ENCODE results near the gene TPSG1.
"Not testable (repeated sequence)": the region's sequence is repeated elsewhere in the genome, so short reads cannot be mapped to it uniquely, and the experiment has no call there.

TPSG1 gene

GRCh38 chr16:1193143-1193824 is 31.8 kb downstream of the TPSG1 start:
- H3K9me3 ChIP-seq (ENCODE audit: control insufficient read depth, low read length) = no peaks in the 10 kb centered on the region
- WGBS, 2 experiments (ENCODE audit: insufficient coverage in 2 of 2) = 82 to 84% methylated on average over 26 to 30 of the region's 30 CpGs
- H3K4me3 ChIP-seq (ENCODE audit: extremely low read depth, insufficient read depth, low read length, poor library complexity, severe bottlenecking) = no peak overlapping the region
- peaks cover 4% of the 10 kb centered on the region for H3K4me1 ChIP-seq (ENCODE audit: control insufficient read depth, insufficient read depth, low read length, poor library complexity, severe bottlenecking)
- H3K36me3 ChIP-seq (ENCODE audit: control insufficient read depth, insufficient read depth, low read length) = no peaks in the 10 kb centered on the region
- no peak overlapping the region for H3K27ac ChIP-seq (ENCODE audit: low read depth, low read length, severe bottlenecking)

GRCh38 chr16:1192384-1193073 is 32.5 kb downstream of the TPSG1 start:
- H3K36me3 ChIP-seq (ENCODE audit: control insufficient read depth, insufficient read depth, low read length) = no peaks in the 10 kb centered on the region
- H3K9me3 ChIP-seq (ENCODE audit: control insufficient read depth, low read length) = no peaks in the 10 kb centered on the region
- no peak overlapping the region for H3K27ac ChIP-seq (ENCODE audit: low read depth, low read length, severe bottlenecking)
- WGBS, 2 experiments (ENCODE audit: insufficient coverage in 2 of 2) = 83 to 88% methylated on average over 4 to 5 of the region's 9 CpGs
- H3K4me3 ChIP-seq (ENCODE audit: extremely low read depth, insufficient read depth, low read length, poor library complexity, severe bottlenecking) = no peak overlapping the region
- peaks cover 4% of the 10 kb centered on the region for H3K4me1 ChIP-seq (ENCODE audit: control insufficient read depth, insufficient read depth, low read length, poor library complexity, severe bottlenecking)

- not testable (repeated sequence) for H3K4me1 ChIP-seq (ENCODE audit: control insufficient read depth, insufficient read depth, low read length, poor library complexity, severe bottlenecking); H3K36me3 ChIP-seq (ENCODE audit: control insufficient read depth, insufficient read depth, low read length); H3K9me3 ChIP-seq (ENCODE audit: control insufficient read depth, low read length); H3K27ac ChIP-seq (ENCODE audit: low read depth, low read length, severe bottlenecking); H3K4me3 ChIP-seq (ENCODE audit: extremely low read depth, insufficient read depth, low read length, poor library complexity, severe bottlenecking)
- WGBS, 2 experiments (ENCODE audit: insufficient coverage in 2 of 2) = 88 to 94% methylated on average over 10 to 11 of the region's 11 CpGs
Measured at GRCh38 chr16:1190789-1191188, 34.3 kb downstream of the TPSG1 start.

- Histone ChIP-seq H3K4me3 (ENCODE audit: extremely low read depth, insufficient read depth, low read length, poor library complexity, severe bottlenecking) (no peak overlapping the region), H3K4me1 (ENCODE audit: control insufficient read depth, insufficient read depth, low read length, poor library complexity, severe bottlenecking) (peaks cover 4% of the 10 kb centered on the region), H3K9me3 (ENCODE audit: control insufficient read depth, low read length) (no peaks in the 10 kb centered on the region), H3K27ac (ENCODE audit: low read depth, low read length, severe bottlenecking) (no peak overlapping the region), H3K36me3 (ENCODE audit: control insufficient read depth, insufficient read depth, low read length) (no peaks in the 10 kb centered on the region)
- 86 to 95% methylated on average over 2 of the region's 7 CpGs for WGBS, 2 experiments (ENCODE audit: insufficient coverage in 2 of 2)
Measured at GRCh38 chr16:1189455-1189854, 35.6 kb downstream of the TPSG1 start.

GRCh38 chr16:1188432-1189189 is 36.5 kb downstream of the TPSG1 start:
- no peak overlapping the region for H3K27ac ChIP-seq (ENCODE audit: low read depth, low read length, severe bottlenecking)
- peaks cover 4% of the 10 kb centered on the region for H3K4me1 ChIP-seq (ENCODE audit: control insufficient read depth, insufficient read depth, low read length, poor library complexity, severe bottlenecking)
- H3K36me3 ChIP-seq (ENCODE audit: control insufficient read depth, insufficient read depth, low read length) = no peaks in the 10 kb centered on the region
- H3K9me3 ChIP-seq (ENCODE audit: control insufficient read depth, low read length) = no peaks in the 10 kb centered on the region
- no peak overlapping the region for H3K4me3 ChIP-seq (ENCODE audit: extremely low read depth, insufficient read depth, low read length, poor library complexity, severe bottlenecking)
- 49 to 54% methylated on average over 24 to 26 of the region's 32 CpGs for WGBS, 2 experiments (ENCODE audit: insufficient coverage in 2 of 2)

- peaks cover 11% of the 10 kb centered on the region for H3K4me1 ChIP-seq (ENCODE audit: control insufficient read depth, insufficient read depth, low read length, poor library complexity, severe bottlenecking)
- WGBS, 2 experiments (ENCODE audit: insufficient coverage in 2 of 2) = 93% methylated on average over 9 to 55 of the region's 86 CpGs
- H3K27ac ChIP-seq (ENCODE audit: low read depth, low read length, severe bottlenecking) = not testable (repeated sequence)
Measured at GRCh38 chr16:1185460-1186207, 39.4 kb downstream of the TPSG1 start.

GRCh38 chr16:1184980-1185379 is 40.1 kb downstream of the TPSG1 start:
- Histone ChIP-seq H3K36me3 (ENCODE audit: control insufficient read depth, insufficient read depth, low read length) (no peaks in the 10 kb centered on the region), H3K4me1 (ENCODE audit: control insufficient read depth, insufficient read depth, low read length, poor library complexity, severe bottlenecking) (peaks cover 11% of the 10 kb centered on the region), H3K4me3 (ENCODE audit: extremely low read depth, insufficient read depth, low read length, poor library complexity, severe bottlenecking) (no peak overlapping the region), H3K9me3 (ENCODE audit: control insufficient read depth, low read length) (no peaks in the 10 kb centered on the region), H3K27ac (ENCODE audit: low read depth, low read length, severe bottlenecking) (no peak overlapping the region)
- WGBS, 2 experiments (ENCODE audit: insufficient coverage in 2 of 2) = 96 to 98% methylated on average over 18 of the region's 18 CpGs

More at GRCh38 chr16:1185460-1186207, 39.4 kb downstream of the TPSG1 start:
- H3K4me3 ChIP-seq (ENCODE audit: extremely low read depth, insufficient read depth, low read length, poor library complexity, severe bottlenecking); H3K36me3 ChIP-seq (ENCODE audit: control insufficient read depth, insufficient read depth, low read length); H3K9me3 ChIP-seq (ENCODE audit: control insufficient read depth, low read length): not testable (repeated sequence)

DNA sequence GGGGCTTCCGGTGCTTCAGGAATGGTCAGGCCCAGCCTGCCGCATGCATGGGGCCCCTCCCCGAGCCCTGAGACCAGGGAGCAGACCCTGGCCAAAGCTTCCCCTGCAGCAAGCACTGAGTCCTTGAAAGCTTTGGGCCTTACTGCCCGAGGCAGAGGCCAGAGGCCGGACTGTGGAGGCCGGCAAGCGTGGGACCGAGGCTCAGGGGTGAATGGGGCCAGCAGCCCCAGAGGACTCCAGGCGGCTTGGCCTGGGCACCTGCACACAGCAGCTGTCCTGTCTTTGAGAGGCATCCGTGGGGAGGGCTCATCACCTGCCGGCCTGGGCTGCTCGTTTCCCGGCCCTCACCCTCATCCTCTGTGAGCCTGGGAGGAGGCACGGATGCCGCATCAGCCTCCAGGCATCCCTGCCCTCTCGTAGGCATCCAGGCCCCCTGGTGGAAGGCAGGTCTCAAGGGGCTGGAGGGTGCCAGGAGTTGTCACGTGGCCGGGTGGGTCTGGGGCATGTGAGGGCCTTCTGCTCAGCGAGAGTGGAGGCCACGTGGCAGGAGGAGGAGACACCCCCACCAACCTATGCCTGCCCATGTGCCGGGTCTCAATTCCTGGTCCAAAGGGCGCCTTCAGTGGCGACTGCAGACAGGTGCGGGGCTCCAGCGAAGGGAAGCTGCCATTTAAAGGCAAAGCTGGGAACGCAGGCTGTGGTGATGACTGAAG is 40.8 kb downstream of the TPSG1 start:
- H3K36me3 ChIP-seq (ENCODE audit: control insufficient read depth, insufficient read depth, low read length) = no peaks in the 10 kb centered on the region
- no peak overlapping the region for H3K4me3 ChIP-seq (ENCODE audit: extremely low read depth, insufficient read depth, low read length, poor library complexity, severe bottlenecking)
- WGBS, 2 experiments (ENCODE audit: insufficient coverage in 2 of 2) = 89 to 94% methylated on average over 25 to 26 of the region's 26 CpGs
- no peak overlapping the region for H3K27ac ChIP-seq (ENCODE audit: low read depth, low read length, severe bottlenecking)
- no peaks in the 10 kb centered on the region for H3K9me3 ChIP-seq (ENCODE audit: control insufficient read depth, low read length)
- peaks cover 11% of the 10 kb centered on the region for H3K4me1 ChIP-seq (ENCODE audit: control insufficient read depth, insufficient read depth, low read length, poor library complexity, severe bottlenecking)

GRCh38 chr16:1182950-1183907 is 41.8 kb downstream of the TPSG1 start:
- H3K27ac ChIP-seq (ENCODE audit: low read depth, low read length, severe bottlenecking) = peak overlapping the region; percentile 41
- no peak overlapping the region for H3K4me3 ChIP-seq (ENCODE audit: extremely low read depth, insufficient read depth, low read length, poor library complexity, severe bottlenecking)
- no peaks in the 10 kb centered on the region for H3K36me3 ChIP-seq (ENCODE audit: control insufficient read depth, insufficient read depth, low read length)
- 60 to 61% methylated on average over 36 to 38 of the region's 45 CpGs for WGBS, 2 experiments (ENCODE audit: insufficient coverage in 2 of 2)
- no peaks in the 10 kb centered on the region for H3K9me3 ChIP-seq (ENCODE audit: control insufficient read depth, low read length)
- peaks cover 11% of the 10 kb centered on the region for H3K4me1 ChIP-seq (ENCODE audit: control insufficient read depth, insufficient read depth, low read length, poor library complexity, severe bottlenecking)

All from mesodermal cell (in vitro differentiated cells).